ENCODE data around the gene STAT3.
A peak's percentile ranks its signal among the peaks of the same experiment; 100 is the strongest.

The STAT3 gene

DNA sequence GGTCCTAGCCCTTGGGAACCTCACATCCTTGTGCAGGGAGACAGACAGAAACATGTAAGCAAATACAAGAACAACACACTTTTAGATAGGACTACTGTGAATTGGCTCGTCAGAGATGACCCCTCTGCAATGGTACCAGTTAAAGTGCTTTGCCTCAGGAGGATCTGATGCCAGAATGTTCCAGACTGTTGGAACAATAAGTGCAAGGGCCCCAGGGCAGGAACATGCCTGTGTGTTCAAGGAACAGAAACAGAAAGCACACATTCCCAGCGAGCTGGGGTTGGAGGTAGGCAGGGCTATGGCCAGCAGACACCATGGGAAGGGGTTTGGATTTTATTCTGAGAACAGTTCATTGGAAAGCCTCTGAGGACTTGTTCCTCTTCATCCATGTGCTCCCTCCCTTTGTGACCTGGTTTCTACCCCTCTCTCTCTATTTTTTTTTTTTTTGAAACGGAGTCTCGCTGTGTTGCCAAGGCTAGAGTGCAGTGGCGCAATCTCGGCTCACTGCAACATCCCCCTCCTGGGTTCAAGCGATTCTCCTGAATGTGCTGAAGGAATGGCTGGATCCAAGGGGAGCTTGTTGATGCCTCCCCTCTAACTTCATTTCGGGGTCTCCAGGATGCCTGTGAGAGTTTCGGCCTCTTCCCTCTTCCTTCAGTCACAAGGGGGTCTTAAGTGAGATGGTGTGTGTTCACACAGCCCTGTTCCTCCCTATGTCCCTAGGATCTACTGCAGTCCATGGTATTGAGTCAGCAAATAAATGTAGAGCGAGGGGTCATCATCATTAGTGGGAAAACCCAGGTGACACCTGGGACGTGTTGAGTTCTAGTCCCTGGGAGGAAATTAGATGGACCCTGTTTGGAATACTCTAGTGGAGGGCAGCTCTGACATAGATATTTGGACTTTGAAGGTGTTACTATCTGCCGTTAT is 93.5 kb downstream of the STAT3 start:
- DNase-seq (ENCODE audit: low spot score), result no peak

DNA sequence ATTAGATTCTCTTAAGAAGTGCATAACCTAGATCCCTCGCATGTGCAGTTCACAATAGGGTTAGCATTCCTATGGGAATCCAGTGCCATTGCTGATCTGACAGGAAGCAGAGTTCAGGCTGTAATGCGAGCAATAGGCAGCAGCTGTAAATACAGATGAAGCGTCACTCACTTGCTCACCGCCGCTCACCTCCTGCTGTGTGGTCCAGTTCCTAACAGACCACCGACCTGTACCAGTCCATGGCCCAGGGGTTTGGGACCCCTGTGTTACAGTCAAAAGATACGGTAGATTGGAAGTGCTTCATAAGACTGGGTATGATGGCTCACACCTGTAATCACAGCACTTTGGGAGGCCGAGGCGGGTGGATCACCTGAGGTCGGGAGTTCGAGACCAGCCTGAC is 97.1 kb downstream of the STAT3 start:
- DNase-seq (ENCODE audit: low spot score), result no peak

DNA sequence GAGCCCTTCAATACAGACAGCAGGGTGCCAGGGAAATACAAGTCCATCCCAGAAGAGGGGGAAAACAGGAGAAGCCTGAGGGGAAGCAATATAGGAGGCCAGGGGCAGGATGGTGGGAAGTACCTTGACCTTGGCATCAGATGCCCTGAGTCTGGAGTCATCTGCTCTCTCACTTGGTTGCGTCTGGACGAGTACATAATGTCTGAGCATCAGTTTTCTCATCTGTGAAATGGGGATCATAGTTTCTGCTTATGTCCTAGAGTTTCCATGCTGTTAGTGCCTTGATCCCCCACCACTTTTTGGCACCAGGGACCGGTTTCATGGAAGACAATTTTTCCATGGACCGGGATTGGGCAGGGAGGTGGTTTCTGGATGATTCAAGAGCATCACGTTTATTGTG is 97.7 kb downstream of the STAT3 start:
- DNase-seq (ENCODE audit: low spot score), result no peak

DNA sequence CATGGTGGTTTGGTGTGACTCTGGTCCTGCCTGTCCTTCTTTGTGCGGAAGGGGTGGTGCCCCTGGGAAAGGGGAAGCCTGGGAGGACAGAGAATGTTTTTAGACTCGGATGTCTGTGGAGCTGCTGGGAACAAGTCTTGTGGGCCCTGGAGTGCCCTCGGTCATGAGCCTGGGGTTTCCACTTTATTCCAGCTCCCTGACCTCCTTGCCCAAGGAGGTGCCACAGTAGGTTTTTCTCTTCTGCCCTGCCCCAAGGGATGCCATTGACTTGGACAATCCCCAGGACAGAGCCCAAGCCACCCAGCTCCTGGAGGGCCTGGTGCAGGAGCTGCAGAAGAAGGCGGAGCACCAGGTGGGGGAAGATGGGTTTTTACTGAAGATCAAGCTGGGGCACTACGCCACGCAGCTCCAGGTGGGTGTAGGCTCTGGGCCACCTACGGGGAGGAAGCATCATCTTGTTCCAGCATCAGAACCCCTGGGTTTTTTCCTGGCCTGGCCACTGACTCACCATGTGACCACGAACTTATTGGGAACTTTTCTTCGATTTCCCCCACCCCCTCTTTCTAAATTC is 98.5 kb downstream of the STAT3 start:
- DNase-seq (ENCODE audit: low spot score), result peak; percentile 20

DNA sequence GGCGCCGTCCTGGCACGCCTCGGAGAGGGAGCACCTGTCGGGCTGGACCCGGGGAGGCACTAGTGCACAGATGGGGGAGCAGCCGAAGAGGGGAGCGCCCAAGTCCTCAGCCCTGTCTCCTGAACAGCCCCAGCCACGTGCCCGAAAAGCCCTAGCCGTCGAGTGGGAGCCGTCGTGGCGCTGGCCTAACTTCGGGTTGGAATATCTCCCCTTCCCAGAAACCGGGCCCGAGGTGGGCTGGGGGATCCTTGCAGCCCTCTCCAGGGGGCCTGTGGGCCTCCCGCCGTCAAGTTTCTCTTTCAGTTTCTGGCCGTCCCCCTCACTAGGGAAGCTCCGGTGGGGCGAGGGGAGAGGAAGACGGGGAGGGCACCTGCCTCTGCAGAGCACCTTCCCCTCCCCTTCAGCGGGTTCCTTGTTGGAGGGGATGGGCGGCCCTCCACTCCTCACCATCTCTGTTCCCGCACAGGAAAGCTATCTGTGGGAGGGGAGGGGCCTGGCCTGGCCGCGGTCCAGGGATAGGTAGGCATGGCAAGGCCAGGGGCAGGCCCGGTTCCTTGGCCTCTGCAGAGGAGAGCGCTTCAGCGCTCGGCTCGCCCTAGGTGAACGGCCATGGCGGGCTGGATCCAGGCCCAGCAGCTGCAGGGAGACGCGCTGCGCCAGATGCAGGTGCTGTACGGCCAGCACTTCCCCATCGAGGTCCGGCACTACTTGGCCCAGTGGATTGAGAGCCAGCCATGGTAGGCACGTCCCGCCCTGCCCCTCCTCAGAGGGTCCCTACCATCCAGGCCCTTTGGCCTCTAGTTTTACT is 99.2 kb downstream of the STAT3 start:
- peak; percentile 62 for DNase-seq (ENCODE audit: low spot score)

DNA sequence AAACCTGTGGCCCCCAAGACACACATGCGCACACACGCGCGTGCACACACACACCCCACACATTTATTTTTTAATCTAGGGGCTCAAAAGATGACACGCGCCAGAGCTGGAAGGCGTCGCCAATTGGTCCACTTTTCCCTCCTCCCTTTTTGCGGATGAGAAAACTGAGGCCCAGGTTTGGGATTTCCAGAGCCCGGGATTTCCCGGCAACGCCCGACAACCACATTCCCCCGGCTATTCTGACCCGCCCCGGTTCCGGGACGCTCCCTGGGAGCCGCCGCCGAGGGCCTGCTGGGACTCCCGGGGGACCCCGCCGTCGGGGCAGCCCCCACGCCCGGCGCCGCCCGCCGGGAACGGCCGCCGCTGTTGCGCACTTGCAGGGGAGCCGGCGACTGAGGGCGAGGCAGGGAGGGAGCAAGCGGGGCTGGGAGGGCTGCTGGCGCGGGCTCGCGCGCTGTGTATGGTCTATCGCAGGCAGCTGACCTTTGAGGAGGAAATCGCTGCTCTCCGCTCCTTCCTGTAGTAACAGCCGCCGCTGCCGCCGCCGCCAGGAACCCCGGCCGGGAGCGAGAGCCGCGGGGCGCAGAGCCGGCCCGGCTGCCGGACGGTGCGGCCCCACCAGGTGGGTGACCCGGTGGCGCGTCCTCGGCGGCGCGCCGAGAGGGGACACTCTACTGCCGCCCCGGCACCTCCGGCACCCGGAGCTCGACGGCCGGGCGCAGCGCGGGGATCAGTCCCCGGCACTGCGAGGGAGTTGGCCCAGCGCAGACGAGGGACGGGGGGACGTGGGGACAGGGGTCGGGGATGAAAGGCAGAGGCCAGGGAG is 100.1 kb downstream of the STAT3 start, which contains the start of gene STAT5A:
STAT5A (plus strand) TSS at position 522 of the 826 bp plus-strand sequence. CDS start 914 bp downstream, outside the sequence.
- DNase-seq (ENCODE audit: low spot score), result peak; percentile 80

DNA sequence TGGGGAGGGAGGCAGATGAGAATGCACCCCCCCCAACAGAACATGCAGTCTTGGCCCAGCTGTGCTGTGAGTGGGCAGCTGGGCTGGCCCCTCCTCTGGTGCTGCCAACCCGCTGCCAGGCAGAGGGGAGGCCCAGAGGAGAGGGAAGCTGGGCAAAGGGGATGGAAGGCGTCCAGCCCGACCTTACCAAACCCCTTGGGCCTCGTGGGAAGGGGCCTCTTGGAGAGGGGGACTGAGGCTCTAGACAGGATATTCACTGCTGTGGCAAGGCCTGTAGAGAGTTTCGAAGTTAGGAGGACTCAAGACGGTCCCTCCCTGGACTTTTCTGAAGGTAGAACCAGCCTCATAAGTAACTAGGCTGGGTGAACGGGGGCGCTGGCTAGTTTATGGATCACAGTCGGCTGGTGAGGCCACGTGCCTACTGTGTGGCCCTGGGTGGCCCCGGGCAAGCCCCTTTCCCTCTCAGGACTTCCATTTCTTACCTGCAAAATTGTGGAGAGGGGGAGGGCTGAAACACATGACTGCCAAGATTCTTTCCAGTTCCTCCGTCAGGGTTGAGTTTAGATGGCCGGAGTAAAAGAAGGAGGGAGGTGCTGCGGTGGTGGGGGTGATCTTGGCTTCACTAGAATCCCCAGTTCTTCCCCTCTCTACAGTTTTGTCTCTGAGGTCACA is 100.8 kb downstream of the STAT3 start:
- DNase-seq (ENCODE audit: low spot score), result peak; percentile 25

DNA sequence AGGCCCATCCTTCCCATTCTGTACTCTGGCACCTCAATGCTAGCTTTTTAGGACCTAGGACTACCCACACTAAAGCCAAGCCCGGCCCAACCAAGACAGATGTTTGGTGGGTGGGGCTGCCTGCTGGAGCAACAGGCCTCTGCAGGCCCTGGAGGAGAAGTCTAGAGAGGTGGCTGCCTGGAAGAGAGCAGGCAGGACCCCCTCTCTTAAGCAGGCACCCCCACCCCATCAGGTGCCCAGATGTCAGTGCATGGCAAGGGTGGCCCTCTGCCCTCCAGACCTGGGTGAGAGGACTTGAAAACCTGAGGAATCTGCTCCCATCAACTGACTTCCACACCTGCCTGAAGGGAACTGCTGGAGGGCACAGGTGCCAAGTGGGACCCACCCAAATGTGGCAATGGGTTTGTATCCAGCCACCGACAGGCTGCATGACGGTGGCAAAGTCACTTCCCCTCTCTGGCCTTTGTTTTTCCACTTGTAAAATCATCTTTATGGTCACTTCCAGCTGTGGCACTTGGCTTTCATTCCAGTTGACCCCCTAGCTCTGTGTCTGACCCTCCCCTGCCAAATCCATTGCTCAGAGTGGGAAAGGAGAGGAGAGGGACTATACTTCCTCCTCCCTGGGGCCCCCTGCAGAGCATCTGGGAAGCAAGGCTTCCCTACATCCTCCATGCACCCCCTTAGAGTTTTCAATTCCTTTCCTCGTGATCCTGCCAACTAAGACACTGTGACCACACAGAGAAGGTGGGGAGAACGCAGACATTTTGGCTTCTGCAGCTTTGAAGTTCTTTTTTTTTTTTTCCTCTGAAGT is 101.6 kb downstream of the STAT3 start:
- DNase-seq (ENCODE audit: low spot score), result peak; percentile 1

DNA sequence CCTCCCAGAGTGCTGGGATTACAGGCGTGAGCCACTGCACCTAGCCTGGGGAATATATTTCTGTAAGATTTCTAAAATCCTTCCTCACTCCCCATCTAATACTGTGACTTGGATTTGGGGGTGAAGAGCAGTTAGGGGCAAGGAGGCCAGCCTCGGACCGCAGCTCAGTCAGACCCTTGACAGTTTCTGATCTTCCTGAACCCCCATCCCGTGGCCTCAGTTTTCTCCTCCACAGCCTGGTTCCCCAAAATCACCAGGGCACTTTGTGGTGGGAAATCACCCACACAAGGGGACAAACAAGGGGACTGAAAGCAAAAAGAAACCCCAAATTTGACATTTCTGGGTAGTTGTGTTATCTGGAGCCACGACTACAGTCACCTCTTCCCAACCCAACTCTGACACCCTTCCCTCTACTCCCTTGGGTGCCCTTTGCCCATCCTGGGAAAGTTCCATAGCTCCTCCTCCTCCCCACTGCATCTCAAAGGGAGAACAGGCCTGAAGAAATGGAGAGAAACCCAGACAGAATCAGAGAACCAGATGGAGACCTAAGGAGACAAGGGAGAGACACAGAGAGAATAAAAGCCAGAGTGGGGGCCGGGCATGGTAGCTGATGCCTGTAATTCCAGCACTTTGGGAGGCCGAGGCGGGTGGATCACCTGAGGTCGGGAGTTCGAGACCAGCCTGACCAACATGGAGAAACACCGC is 102.7 kb downstream of the STAT3 start:
- DNase-seq (ENCODE audit: low spot score), result no peak

DNA sequence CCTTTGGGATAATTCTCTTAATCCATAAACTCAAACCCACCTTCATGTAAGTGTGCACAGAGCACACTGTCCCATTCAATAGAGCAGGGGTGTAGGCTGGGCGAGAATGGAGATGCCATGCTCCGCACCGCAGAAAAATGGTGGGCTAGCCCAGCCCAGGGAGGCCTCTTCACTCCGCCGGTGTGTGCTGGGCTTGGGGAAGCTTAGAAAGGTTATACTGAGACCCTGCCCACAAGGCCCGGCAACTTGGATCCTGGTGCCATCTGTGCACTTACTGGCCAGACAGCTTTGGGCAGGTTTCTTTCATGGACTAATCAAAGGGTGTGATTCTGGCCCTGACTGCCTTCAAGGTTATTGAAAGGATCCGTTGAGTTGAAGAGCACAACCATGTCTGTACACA is 103.7 kb downstream of the STAT3 start:
- DNase-seq (ENCODE audit: low spot score), result no peak

DNA sequence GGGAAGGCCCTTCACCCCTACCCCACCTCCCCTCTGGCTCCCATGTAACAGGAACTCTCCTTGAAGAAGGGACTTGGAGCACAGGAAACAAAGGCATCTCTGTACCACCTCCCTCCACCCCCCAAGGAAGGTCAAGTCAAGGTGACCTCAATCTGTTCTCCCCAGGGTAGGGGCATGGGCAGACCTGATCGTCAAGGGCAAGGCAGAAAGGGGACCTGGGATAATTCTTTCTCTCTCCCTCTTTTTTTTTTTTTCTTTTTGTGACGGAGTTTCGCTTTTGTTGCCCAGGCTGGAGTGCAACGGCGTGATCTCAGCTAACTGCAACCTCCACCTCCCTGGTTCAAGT is 104.2 kb downstream of the STAT3 start:
- DNase-seq (ENCODE audit: low spot score), result no peak

DNA sequence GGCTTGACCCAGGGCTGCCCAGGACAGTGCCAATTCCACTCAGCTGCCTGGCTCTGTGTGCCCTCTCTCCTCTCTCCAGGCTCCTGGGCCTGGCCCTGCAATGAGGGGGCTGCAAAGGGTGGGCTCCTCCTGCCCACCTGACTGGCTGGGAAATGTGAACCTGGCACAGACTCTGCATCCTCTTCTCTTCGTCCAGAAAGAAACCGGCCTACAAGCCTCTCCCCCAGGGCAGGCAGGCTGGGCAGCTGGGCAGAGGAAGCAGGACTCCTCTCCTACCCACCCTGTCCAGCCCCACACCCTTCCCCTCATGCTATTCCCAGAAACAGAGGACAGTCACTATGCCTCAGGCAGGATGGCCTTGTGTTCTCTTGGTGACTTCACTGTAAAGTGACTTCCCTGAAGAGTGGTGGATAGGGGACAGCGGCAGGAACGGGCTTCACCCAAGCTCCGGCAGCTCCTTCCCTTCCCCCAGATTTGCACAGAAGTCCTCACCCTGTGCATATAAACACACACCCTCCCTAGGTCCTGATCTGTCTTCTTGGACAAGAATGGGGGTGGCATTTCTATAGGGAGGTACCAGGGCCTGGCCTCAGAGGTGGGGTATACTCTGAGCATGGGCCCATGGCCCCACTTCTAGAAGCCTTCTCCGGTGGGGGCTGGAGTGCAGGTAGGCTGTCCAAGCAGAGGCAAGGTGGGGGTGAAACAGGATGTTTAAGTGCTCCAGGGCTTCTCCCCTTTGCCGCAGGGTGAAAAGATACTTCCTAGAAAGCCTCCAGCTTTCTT is 104.8 kb downstream of the STAT3 start:
- DNase-seq (ENCODE audit: low spot score), result no peak

DNA sequence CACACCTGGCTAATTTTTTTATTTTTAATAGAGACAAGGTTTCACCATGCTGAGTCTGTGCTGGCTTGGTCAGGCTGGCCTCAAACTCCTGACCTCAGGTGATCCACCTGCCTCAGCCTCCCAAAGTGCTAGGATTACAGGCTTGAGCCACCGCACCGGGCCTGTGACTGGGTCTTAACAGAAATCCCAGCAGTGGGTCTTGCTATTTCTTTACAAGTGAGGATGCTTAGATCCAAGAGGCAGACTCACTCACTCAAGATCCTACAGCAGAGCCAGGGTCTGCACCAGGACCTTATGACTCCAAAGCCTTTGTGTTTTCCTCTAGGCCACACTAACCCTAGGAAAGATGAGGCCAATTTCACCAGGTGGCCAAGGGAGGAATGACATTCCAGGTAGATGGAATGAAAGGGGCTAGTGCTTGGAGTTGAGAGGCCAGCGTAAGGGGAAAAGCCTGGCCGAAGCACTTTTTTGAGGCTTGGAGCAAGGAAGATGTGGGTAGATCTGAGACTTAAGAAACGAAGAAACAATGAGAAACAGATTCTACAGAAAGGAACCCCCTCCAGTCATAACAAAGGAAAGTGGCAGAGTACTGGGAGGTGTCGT is 105.7 kb downstream of the STAT3 start:
- no peak for DNase-seq (ENCODE audit: low spot score)

DNA sequence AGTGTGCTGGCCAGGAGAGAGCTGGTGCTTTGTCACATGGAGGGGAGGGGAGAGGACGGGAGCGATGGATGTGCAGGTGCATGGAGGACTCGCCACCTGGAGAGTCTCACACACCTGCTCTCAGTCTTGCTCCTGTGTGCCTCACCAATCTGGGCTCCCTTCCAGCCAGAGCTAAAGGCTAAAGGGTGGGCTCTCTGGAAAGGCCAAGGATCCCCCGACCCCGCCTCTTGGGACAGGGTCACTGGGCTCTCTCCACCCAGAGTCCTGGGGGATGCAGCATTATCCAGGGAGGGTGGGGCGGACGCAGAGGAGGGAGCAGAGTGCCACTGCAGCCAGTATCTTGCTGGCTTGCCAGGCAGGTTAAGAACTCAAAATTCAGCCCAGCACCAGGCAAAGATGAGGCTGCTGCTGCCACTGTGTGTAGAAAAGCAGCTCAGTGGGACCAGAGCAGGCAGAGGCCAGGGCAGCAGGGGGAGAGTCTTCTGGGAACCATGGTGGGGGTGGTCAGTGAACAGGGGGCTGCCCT is 106.6 kb downstream of the STAT3 start:
- no peak for DNase-seq (ENCODE audit: low spot score)

DNA sequence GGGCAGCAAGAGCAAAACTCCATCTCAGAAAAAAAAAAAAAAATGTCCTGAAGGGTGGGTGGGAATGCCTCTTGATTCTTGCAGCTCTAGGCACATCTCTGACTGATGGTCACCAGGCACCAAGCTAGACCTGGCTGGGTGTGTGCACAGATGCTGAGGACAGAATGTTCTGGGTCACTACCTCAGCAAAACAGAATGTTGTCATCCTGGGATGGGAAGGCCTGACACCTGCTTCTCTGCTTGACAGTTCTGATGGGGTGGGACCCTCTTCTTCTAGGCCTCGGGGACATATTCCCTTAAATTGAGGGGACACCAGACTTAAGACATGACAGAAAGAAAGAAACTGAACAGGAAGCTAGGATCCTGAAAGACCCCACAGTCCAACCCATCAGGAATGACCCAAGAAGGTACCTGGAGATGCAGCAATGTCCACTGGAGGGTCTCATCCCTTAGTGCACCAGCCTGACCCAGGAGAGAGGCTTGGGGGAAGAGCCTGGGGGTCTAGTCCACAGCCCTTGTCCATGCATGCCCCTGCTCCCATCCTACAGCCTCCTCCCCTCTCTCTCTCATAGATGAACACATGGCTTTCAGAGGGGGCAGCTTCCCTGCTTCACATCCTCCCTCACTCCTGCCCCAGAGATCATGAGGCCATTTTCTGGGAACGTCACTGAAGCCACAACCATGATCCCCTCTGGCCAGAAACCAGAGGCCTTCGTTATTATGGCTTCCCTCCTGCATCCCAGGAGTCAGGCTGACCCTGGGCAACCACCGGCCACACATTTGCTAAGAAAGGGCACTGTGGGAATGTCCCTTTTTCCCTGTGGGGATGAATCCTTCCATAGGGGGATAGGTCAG is 108.2 kb downstream of the STAT3 start:
- DNase-seq (ENCODE audit: low spot score), result no peak

DNA sequence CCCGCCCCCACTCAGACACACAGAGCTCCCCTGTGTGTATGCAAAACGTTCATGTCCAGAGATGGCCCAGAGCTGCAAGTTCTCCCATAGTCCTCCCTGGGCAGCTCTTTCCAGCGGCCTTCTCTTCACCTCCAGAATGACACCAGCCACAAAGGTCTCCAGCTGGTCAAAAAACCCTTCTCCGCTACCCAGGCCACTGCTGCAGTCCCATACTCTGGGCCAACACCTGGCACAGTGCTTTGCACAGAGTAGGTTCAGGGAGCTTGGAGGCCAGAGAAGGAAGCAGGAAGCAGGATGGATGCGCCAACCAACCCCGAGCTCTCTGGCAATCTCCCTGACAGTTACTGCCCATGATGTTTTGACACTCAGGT is 110.9 kb downstream of the STAT3 start:
- DNase-seq (ENCODE audit: low spot score), result no peak

DNA sequence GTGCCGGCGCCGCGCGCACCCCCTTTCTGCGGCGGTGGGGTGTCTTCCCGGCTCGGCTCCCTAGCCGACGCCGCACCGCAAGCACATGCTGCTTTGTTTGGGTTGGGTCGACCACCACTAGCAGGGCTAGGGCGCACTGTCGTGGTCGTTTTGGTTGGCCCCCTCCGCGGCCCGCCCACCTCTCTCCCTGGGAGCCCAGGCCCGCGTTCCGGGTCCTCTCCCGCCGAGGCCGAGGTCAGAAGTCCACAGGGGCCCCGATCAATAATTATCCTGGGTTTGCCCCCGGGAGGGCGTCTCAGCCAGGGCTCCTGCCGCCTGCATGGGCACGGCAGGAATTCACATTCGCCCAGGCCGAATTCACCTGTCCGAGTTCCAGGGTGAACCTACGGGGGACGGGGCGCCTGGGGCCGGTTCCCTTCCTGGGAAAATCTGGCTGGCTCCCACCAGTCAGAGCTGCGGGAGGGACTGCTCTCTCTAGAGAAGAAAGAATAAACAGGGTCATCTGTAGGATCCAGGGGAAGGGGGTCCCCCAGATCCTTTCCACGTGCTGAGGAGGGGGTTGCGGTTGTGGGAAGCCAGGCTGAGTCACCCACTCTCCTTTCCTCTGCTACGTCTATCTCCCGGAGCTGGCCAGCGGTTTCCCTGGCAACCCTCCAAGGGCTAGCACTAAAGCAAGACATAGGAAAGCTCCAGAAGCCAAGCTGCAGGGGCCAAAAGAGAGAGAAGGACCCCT is 111.5 kb downstream of the STAT3 start:
- DNase-seq (ENCODE audit: low spot score), result no peak

Data from CD4-positive, alpha-beta T cell treated with Interleukin-6 at 100 ng/mL for 8 hours (primary cell).